IMR-90 (cell line): ENCODE measurements around the gene SERPINA9. TPM values are rescaled to one million over a fixed set of nuclear protein-coding genes. Genes with fewer than 3 reads are reported as not detected.

Source experiments
- ATAC-seq: fragments of 200-7000 bp; cut with Tn5 transposase; 2 replicates; pipeline ENCODE4 v1.9.1; 2020; ENCODE audit warnings: low read depth, mild to moderate bottlenecking, moderate library complexity
- BruUV-seq: library from RNA; stranded (reverse); fragments of 400-500 nt; replicated peaks from 2 replicates; lab custom pipeline; 2021; lab: Mats Ljungman, UMichigan
- CTCF ChIA-PET: fragments of 300-600 bp; formaldehyde crosslinking; extraction: SDS; loops from one replicate; lab custom pipeline; 2021; ENCODE audit warnings: antibody characterized with exemption; lab: Yijun Ruan, JAX
- POLR2A ChIA-PET: fragments of 300-600 bp; sonication (Branson Sonifier 250); formaldehyde crosslinking; loops from one replicate; lab custom pipeline; 2022; ENCODE audit warnings: antibody characterized with exemption; ENCODE audit not compliant: unreplicated experiment; lab: Charles Lee
- DNase-seq: peaks from one replicate; pipeline ENCODE4 v3.0.0; 2013
- H2AFZ ChIP-seq: replicated peaks from 2 replicates; pipeline ENCODE3; 2013; ENCODE audit warnings: low read length, mild to moderate bottlenecking; ENCODE audit not compliant: poor library complexity
- H2AK5ac ChIP-seq: 2 replicates; pipeline ENCODE4 v1.6.1; 2013; ENCODE audit warnings: low read depth, low read length, inconsistent platforms
- H2AK9ac ChIP-seq: replicated peaks from 2 replicates; pipeline ENCODE3; 2013; ENCODE audit warnings: mild to moderate bottlenecking, low read depth, low read length, moderate library complexity; ENCODE audit not compliant: poor library complexity
- H2BK120ac ChIP-seq: 2 replicates; pipeline ENCODE4 v1.6.1; 2013; ENCODE audit warnings: low read depth, low read length, inconsistent platforms
- H2BK15ac ChIP-seq: 3 replicates; pipeline ENCODE4 v1.6.1; 2013; ENCODE audit warnings: low read depth, low read length, inconsistent platforms
- H2BK20ac ChIP-seq: 2 replicates; pipeline ENCODE4 v1.6.1; 2013; ENCODE audit warnings: low read depth, mild to moderate bottlenecking, inconsistent platforms, low read length, moderate library complexity
- H2BK5ac ChIP-seq: 2 replicates; pipeline ENCODE4 v1.6.1; 2013; ENCODE audit warnings: mild to moderate bottlenecking, low read depth, low read length, inconsistent platforms; ENCODE audit not compliant: poor library complexity, severe bottlenecking
- H3K14ac ChIP-seq: replicated peaks from 2 replicates; pipeline ENCODE4 v1.6.1; 2013; ENCODE audit warnings: low read depth, low read length, inconsistent platforms
- H3K18ac ChIP-seq: 2 replicates; pipeline ENCODE4 v1.6.1; 2013; ENCODE audit warnings: low read depth, low read length, control low read depth
- H3K23ac ChIP-seq: 2 replicates; pipeline ENCODE4 v1.6.1; 2013; ENCODE audit warnings: low read depth, low read length, inconsistent platforms
- H3K27ac ChIP-seq: 2 replicates; pipeline ENCODE4 v1.5.1; 2013; ENCODE audit warnings: mild to moderate bottlenecking, control low read depth, low read length; ENCODE audit not compliant: insufficient read depth
- H3K27me3 ChIP-seq: 2 replicates; pipeline ENCODE4 v1.6.1; 2013; ENCODE audit warnings: low read length; ENCODE audit not compliant: control insufficient read depth, insufficient read depth
- H3K36me3 ChIP-seq: 2 replicates; pipeline ENCODE4 v1.6.1; 2013; ENCODE audit warnings: low read length, mixed read lengths; ENCODE audit not compliant: control insufficient read depth, insufficient read depth
- H3K4ac ChIP-seq: 2 replicates; pipeline ENCODE4 v1.6.1; 2013; ENCODE audit warnings: low read depth, low read length, inconsistent platforms
- H3K4me1 ChIP-seq: 2 replicates; pipeline ENCODE4 v1.6.1; 2013; ENCODE audit warnings: low read length, mixed read lengths; ENCODE audit not compliant: control insufficient read depth, insufficient read depth
- H3K4me2 ChIP-seq: 2 replicates; pipeline ENCODE4 v1.6.1; 2013; ENCODE audit warnings: low read depth, mild to moderate bottlenecking, control low read depth, low read length, moderate library complexity
- H3K4me3 ChIP-seq: 2 replicates; pipeline ENCODE4 v1.5.1; 2013; ENCODE audit warnings: low read depth, mild to moderate bottlenecking, control low read depth, low read length, moderate library complexity; ENCODE audit not compliant: insufficient read depth
- H3K56ac ChIP-seq: 2 replicates; pipeline ENCODE4 v1.6.1; 2013; ENCODE audit warnings: low read length, inconsistent platforms; ENCODE audit not compliant: insufficient read depth; ENCODE audit errors: extremely low read depth
- H3K79me1 ChIP-seq, 2 experiments: 2 replicates each; pipeline ENCODE4 v1.6.1; 2013; ENCODE audit warnings: low read length in 2 of 2, inconsistent platforms in 1 of 2, low read depth in 1 of 2
- H3K9ac ChIP-seq: 2 replicates; pipeline ENCODE4 v1.6.1; 2013; ENCODE audit warnings: low read depth, low read length, control low read depth
- H3K9me1 ChIP-seq: 2 replicates; pipeline ENCODE4 v1.6.1; 2013; ENCODE audit warnings: low read length, inconsistent platforms; ENCODE audit not compliant: insufficient read depth
- H3K9me3 ChIP-seq: 2 replicates; pipeline ENCODE4 v1.6.1; 2013; ENCODE audit warnings: low read length; ENCODE audit not compliant: control insufficient read depth, insufficient read depth
- H4K20me1 ChIP-seq: 2 replicates; pipeline ENCODE4 v1.6.1; 2013; ENCODE audit warnings: low read length, inconsistent platforms; ENCODE audit not compliant: insufficient read depth
- H4K5ac ChIP-seq: 2 replicates; pipeline ENCODE4 v1.6.1; 2013; ENCODE audit warnings: mild to moderate bottlenecking, low read depth, low read length, control low read depth
- H4K8ac ChIP-seq, 2 experiments: 2 replicates each; pipeline ENCODE4 v1.6.1; 2013; ENCODE audit warnings: low read depth in 2 of 2, low read length in 2 of 2, control low read depth in 1 of 2, inconsistent platforms in 1 of 2
- H4K91ac ChIP-seq: 2 replicates; pipeline ENCODE4 v1.6.1; 2013; ENCODE audit warnings: low read depth, low read length, inconsistent platforms; ENCODE audit not compliant: insufficient read depth
- CEBPB ChIP-seq: IDR thresholded peaks from 2 replicates; pipeline ENCODE4 v1.6.1; 2012; ENCODE audit warnings: low read depth, low read length, improper control_type of control experiment
- FOS ChIP-seq: fragments of 150-350 bp; IDR thresholded peaks from 2 replicates; pipeline ENCODE4 v1.6.1; 2016; ENCODE audit warnings: low read depth, low read length
- RAD21 ChIP-seq: IDR thresholded peaks from 2 replicates; pipeline ENCODE4 v1.6.1; 2012; ENCODE audit warnings: low read length, improper control_type of control experiment
- RCOR1 ChIP-seq: IDR thresholded peaks from 2 replicates; pipeline ENCODE4 v1.6.1; 2012; ENCODE audit warnings: mild to moderate bottlenecking, low read length, improper control_type of control experiment; ENCODE audit not compliant: insufficient replicate concordance
- WGBS, 2 experiments: methylation state at CpG; one replicate each; pipeline versions ENCODE4 v1.1.5 to v1.1.7; 2013; ENCODE audit warnings: missing lambda C conversion rate in 2 of 2; ENCODE audit not compliant: insufficient read length in 1 of 2; ENCODE audit errors: extremely low coverage in 2 of 2; 5-methylcytosine and 5-hydroxymethylcytosine counted together
- dilution Hi-C: fragments of 300-500 bp; cut with HindIII; formaldehyde crosslinking; loops from one replicate; pipeline ENCODE4 v1.14.3; 2018; ENCODE audit warnings: low sequenced_read_pairs; ENCODE audit not compliant: unreplicated experiment
- in situ Hi-C: fragments of 300-500 bp; cut with MboI; formaldehyde crosslinking; loops from 3 replicates; pipeline ENCODE4 v1.14.3; 2019; ENCODE audit warnings: low sequenced_read_pairs, inconsistent platforms, mixed read lengths
- intact Hi-C: fragments of 100-400 bp; cut with micrococcal nuclease; formaldehyde crosslinking; loops from 2 replicates; pipeline ENCODE4 v1.10.0; 2022
- polyA plus RNA-seq, 3 experiments: library from polyadenylated mRNA; depleted of rRNA; stranded (reverse); fragments of >200 nt; gene quantifications; 2 replicates each; pipeline ENCODE4 v1.2.3, GENCODE V29; 2012; ENCODE audit warnings: low replicate concordance in 1 of 3
- total RNA-seq: library from RNA; depleted of rRNA; stranded (reverse); fragments of >200 nt; gene quantifications from 2 replicates; pipeline ENCODE4 v1.2.3, GENCODE V29; 2012
- TF ChIP-seq, protein P1 (sequence below): conservative IDR thresholded peaks from 2 replicates; pipeline ENCODE4 v1.5.1; 2012; ENCODE audit warnings: mild to moderate bottlenecking, low read depth, low read length, improper control_type of control experiment

The SERPINA9 gene
- total and polyA plus RNA-seq, 2 of the 4 experiments (the other 2 are of a cell fraction) = 0.09 to 0.18 TPM

DNA sequence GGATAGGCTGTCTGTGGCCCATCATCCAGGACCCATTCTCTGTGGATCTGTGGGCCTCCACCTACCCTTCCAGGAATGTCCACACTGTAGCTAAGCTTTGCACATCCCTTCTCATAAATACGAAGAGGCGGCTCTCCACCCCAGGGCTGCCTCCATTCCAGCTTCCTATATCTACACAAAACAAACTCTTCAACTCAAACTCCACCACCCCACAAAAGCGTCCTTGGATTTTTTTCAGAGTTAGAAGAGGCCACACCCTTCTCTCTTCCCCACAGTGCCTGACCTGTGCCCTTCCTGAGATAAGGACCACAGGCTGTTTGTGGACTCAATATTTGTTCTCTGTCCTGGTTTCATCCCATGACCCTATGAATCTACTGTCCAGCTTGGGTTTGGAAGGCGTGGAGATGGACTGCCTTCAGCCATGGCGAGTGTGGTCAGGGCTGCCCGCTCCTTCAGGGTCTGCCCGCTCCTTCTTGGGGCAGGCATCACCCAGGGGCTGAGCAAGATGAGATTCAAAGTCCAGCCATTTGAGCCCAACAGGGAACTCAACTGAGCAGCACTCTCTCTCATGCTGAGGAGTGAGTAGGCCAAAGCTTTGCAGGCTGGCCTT, 46.2 kb upstream of the SERPINA9 start:
- no peak overlapping the region for H2BK5ac ChIP-seq
- no peak overlapping the region for H3K9ac ChIP-seq
- no peak for DNase-seq
- H3K18ac ChIP-seq = no peak overlapping the region
- no peak overlapping the region for H2AK5ac ChIP-seq
- H4K5ac ChIP-seq = no peak overlapping the region
- no peak overlapping the region for H2AK9ac ChIP-seq
- H3K79me1 ChIP-seq = no peaks in the 10 kb centered on the region
- no peak overlapping the region for H3K27ac ChIP-seq
- H4K20me1 ChIP-seq = no peaks in the 10 kb centered on the region
- dilution Hi-C loops (no loop called here), intact Hi-C loops (no loop called here), in situ Hi-C loops (no loop called here)
- no TSS peak for BruUV-seq
- ChIA-PET CTCF (interaction anchor here (0.7 kb wide), 1 partner anchor 12 kb away, joined by 3 read pairs; no protein-coding TSS in a partner anchor), POLR2A (no interaction called here)
- H3K14ac ChIP-seq = no peak overlapping the region
- no peak for ATAC-seq
- no peak overlapping the region for H2AFZ ChIP-seq
- H4K8ac ChIP-seq = no peak overlapping the region
- no peak overlapping the region for H3K4ac ChIP-seq
- 56% methylated on average over 6 of the region's 7 CpGs; no CpG with 5 or more reads in 1 of the 2 experiments for WGBS, 2 experiments
- no peak overlapping the region for H3K56ac ChIP-seq
- H3K4me2 ChIP-seq = no peak overlapping the region
- TF ChIP-seq, protein P1, sequence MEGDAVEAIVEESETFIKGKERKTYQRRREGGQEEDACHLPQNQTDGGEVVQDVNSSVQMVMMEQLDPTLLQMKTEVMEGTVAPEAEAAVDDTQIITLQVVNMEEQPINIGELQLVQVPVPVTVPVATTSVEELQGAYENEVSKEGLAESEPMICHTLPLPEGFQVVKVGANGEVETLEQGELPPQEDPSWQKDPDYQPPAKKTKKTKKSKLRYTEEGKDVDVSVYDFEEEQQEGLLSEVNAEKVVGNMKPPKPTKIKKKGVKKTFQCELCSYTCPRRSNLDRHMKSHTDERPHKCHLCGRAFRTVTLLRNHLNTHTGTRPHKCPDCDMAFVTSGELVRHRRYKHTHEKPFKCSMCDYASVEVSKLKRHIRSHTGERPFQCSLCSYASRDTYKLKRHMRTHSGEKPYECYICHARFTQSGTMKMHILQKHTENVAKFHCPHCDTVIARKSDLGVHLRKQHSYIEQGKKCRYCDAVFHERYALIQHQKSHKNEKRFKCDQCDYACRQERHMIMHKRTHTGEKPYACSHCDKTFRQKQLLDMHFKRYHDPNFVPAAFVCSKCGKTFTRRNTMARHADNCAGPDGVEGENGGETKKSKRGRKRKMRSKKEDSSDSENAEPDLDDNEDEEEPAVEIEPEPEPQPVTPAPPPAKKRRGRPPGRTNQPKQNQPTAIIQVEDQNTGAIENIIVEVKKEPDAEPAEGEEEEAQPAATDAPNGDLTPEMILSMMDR = no peak
- no peak for TF ChIP-seq RCOR1
- TF ChIP-seq FOS = no peak
- no peak for TF ChIP-seq RAD21
- no peak for TF ChIP-seq CEBPB
- H4K91ac ChIP-seq = no peak overlapping the region
- no peaks in the 10 kb centered on the region for H3K27me3 ChIP-seq
- peaks cover 2% of the 10 kb centered on the region for H3K9me3 ChIP-seq
- H2BK120ac ChIP-seq = no peak overlapping the region
- no peak overlapping the region for H3K4me3 ChIP-seq
- H2BK15ac ChIP-seq = no peak overlapping the region
- H2BK20ac ChIP-seq = no peak overlapping the region
- no peaks in the 10 kb centered on the region for H3K4me1 ChIP-seq
- H3K9me1 ChIP-seq = no peaks in the 10 kb centered on the region
- H3K23ac ChIP-seq = no peak overlapping the region
- H3K36me3 ChIP-seq = no peaks in the 10 kb centered on the region
